ELF-1 (cell line): Measurements from ENCODE around the gene ATP4A.
A peak's percentile ranks its signal among the peaks of the same experiment; 100 is the strongest.

Source experiments
- DNase-seq: peaks from one replicate; pipeline ENCODE4 v3.0.0-alpha.2; 2016; ENCODE audit warnings: low read depth, low spot score

ATP4A gene

DNA sequence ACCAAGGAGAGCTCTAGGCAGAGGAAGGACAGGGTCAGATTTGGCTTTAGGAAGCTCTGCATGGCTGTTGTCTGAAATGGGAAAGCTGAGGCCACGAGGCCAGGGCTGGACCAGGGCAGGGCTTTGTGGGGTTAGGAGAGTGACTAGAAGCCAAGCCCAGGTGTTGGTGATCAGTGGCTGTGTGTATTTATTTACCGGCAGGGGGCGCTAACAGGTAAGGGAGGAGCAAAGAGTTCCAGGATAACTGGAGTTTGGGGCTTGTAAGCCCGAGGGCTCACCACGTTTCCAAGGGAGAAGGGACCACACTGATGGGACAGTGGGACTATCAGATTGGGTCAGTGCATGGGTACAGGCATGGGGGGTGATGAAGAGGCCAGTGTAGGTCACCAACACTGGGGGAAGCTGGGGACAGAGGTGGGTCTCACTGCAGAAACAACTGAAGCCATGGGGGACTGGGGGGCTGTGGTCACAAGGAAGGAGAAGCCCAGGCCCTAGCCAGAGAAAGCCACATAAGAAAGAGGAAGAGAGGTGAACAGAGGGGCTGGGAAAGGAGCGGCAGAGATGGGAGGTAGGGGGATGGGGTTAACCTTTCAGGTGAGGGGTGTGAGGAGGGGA, 14.2 kb downstream of the ATP4A start:
- DNase-seq: peak; percentile 82

DNA sequence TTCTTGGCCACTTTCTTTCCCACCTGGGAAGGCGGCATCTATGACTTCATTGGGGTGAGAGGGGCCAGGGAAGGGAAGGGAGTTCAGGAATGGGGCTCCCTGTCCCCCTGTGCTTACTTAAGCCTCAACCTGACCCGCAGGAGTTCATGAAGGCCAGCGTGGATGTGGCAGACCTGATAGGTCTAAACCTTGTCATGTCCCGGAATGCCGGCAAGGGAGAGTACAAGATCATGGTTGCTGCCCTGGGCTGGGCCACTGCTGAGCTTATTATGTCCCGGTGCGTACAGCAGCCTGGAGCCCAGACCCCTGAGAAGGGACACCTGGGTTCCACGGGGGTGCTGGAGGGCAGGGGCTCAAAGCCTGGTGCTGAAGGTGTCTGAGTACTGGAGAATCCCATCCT, 16.9 kb downstream of the ATP4A start:
- no peak for DNase-seq

DNA sequence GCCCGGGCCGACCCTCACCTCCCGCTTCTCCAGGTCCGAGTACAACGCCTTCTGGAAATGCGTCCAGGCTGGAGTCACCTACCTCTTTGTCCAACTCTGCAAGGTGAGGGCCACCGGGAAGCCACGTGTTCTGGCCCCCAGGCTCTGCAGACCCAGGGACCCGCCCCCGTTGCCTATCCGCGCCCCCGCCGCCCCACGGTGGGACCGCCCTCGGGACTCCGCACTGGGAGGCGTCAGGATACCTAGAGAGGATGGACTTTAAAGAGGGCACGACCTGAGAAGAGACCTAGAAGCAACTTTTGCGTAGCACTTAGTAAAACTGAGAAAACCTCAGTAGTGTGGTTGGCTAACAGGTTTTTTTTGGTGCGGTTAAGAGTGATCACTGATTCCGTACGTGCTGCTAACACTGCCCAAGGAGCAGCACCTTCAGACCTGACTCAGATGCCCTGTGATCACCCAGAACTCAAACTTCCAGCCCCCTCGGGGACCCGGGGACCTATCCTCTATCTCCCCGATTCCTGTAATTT, 17.5 kb downstream of the ATP4A start:
- DNase-seq: no peak

DNA sequence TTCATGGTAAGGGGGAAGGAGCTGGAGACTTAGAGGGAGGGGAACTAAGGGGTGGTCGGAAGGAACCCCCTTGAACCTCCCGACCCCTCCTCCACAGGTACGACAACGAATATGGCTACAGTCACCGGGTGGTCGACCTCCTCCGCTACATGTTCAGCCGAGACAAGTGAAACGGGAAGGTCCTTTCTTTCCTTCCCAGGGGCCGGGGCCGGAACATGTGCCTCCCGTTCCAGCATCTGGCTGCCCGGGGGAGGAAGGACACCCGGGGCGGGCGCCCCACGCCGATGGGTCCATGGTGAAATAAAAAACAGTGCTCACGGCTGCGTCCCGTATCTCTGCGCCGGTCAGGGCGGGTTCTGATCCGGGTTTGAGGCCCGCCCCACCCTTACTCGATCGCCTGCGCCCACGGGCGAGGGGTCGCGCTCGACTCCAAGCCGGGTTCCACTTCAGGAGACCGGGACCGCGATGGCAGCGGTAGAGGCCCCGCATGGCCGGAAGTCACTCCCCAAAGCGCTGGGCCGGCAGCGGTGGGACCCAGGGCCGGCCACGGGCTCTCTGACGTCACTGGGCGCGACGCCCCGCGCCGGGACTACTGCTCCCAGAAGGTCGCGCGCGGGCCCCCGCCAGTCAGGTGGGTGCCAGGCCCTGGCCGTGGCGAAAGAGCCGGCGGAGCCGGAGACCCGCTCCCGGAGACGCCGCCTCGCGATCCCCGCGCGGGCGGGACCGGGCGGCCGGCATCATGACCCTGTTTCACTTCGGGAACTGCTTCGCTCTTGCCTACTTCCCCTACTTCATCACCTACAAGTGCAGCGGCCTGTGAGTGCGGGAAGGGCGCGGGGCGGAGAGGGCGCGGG, 18.2 kb downstream of the ATP4A start, which contains the start of gene TMEM147:
TMEM147 (plus strand) TSS at position 626 of the 854 bp plus-strand sequence; CDS start at position 740, 114 bp downstream.
- DNase-seq: peak; percentile 92

DNA sequence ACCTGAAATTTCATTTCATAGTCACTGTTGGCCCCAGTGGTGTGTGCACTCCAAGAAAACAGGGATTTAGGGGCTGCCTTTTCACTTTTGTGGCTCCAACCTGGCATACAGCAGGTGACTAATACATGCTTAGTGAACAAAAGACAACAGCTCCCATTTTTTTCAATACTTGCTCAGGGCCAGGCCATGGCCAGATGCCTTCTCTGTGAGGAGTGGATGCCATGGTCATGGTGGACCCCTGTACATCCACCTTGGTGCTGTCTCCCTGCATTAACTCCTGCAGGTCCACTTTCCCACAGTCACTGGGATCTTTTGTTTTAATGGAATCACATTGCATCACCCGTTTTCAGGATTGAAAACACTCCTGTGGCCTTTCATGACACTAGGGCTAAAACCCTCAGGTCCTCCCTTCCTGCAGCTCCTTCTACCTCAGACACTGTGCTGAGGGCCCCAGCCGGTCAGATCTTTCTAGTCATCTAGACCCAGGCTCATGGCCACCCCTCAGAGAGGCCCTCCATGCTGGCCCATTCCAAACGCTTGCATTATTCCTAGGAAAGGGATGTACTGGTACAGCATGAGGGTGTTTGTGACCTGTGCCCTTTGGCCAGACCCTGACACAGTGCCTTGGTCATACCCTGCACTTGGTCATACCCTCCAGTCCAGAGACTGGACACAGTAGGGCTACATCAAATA, 19.2 kb downstream of the ATP4A start:
- DNase-seq: no peak

DNA sequence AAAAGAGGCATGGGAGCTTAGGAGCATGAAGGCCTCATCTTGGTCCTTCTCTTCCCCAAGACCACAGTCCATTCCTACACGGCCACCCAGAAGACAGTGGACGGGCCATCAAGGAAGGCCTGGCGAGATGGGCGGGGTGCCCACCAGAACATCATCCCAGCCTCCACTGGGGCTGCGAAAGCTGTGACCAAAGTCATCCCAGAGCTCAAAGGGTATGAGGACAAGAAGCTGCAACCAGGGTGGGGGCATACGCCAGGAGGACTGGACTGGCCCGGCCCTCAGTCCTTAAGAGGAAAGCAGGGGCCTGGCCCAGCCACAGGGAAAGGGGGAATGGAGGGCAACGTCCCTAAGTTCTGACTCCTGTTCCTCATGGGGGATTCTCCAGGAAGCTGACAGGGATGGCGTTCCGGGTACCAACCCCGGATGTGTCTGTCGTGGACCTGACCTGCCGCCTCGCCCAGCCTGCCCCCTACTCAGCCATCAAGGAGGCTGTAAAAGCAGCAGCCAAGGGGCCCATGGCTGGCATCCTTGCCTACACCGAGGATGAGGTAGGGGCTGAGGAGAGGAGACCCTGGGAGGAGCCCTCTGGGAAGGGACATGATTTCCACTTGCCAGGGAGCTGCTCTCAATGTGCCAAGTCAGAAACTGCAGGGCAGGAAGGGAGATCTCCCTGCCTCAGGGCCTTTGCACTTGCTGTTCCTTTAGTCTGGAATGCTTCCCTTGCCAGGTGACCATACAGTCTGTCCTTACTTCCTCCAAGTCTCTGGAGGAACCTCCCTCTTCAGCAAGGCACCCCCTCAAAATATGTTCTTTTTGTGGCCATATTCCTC, 20.0 kb downstream of the ATP4A start:
- no peak for DNase-seq

DNA sequence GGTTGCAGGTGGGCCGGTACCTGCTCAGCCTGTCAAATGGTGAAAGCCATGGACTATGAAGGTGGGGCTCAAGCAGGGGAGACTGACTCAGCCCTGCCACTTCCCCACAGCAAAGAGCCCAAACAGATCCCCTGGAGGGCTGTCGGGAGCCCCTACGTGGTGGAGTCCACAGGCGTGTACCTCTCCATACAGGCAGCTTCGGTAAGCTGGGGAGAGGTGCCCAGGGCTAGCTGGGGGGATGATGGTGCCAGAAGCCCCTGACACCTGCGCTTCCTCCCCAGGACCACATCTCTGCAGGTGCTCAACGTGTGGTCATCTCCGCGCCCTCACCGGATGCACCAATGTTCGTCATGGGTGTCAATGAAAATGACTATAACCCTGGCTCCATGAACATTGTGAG, 21.2 kb downstream of the ATP4A start:
- DNase-seq: no peak

DNA sequence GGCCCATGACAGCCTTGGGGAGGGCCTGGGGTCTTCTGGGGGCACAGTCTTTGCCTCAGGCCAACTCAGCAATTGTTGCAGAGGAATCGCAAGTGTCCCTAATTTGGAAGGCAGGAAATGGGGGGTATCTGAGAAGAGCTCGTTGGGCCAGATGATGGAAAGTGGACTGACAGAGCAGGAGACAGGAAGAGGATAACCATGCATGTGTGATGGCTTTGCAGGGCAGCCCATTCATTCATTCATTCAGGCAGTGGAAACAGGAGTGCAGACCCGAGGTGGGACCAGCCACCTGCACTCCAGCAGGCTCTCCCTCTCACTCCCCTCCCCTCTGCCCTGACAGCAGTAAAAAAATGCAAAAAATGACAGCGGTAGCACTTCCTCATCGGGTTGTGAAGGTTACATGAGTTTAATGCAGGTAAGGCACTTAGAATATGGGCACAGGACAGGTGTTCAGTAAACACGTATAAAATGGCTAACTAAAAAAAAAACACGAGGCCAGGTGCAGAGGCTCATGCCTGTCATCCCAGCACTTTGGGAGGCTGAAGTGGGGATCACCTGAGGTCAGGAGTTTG, 23.0 kb downstream of the ATP4A start:
- DNase-seq: no peak

DNA sequence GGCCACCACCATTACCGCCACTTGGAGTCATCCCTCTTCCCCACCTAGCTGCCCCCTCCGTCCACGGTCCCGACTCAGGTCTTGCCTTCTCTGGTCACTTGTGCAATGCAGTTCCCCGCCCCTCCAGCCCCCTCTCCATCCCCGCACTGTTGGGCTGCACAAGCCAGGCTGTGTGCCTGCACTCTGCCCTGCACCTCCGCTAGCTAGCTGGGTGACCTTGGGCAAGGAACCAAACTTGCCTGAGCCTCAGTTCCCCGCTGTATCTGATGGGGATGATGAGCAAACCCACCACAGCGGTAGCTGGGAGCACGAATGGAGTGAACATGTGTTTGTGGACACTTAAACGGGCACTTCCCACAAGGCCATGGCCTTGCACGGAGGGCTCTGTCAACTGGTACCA, 23.6 kb downstream of the ATP4A start:
- DNase-seq: no peak

DNA sequence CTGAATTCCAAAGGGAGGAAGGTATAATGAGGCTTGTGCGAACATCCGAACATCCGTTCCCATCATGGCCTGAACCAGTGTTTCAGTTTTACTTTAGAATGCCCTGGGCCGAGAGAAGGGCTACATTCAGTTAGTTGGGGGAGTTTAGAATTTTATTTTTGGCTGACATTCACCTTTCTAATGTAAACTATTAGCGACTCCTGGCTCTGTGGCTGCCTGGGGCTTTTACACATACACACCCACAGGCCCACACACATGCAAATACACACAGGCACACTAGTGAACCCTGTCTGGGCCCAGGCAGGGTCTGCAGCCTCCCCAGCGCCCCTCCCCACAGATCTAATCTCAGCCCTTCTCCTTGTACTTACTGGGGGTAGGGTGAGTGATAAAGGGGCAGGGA, 24.1 kb downstream of the ATP4A start:
- no peak for DNase-seq

DNA sequence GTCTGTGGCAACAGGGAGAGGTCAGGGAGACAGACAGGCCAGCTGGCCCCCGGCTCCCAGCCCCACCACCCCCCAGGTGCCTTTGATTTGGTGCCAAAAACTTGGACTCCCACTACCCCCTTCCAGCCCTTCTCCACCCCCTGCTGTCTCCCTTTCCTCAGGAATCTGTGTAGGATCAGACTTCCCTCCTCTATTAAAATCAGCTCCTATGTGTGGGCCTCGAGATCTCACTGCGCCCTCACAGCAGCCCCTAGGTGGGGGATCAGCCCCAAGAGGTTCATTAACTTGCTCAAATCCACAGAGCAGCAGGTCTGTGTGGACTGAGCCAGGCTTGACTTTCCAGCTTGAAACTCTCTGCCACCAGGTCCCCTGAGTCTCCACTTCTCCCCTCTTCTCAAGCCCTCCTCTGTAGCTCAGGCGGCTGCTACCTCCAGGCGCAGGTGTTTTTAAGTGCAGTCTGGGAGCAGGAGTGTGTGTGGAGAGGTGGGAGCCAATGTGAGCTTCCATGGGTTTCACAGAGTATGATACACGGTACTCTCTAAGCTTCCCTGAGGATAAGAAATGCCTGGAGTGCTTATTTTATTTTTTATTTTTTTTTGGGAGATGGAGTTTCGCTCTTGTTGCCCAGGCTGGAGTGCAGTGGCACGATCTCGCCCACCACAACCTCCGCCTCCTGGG, 28.5 kb downstream of the ATP4A start:
- DNase-seq: no peak

DNA sequence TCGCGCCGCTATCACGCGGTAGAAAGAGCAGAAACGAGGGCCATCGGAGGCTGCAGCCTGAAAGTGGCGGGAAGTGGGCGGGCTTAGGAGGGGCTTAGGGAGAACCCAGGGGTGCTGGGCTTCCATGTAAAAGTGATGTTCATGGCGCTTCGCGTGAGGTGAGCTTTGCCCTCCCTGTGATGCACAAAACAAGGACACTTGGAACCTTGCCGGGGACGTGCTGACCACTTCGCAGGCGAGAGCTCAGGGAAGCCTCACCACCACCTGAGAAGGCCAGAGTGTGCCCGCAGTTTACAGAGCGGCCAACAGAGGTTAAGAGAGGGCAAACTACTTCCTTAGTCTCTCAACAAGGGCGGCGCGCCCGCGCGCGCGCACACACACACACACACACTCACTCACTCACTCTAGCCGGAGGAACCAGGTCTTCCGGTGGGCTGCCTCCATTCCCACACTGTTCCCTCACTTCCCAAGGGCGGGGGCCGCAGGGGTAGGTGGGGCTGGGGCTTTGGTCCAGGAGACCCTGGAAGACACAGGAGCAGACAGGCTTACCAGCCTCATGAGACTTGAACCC, 29.6 kb downstream of the ATP4A start:
- DNase-seq: peak; percentile 67

DNA sequence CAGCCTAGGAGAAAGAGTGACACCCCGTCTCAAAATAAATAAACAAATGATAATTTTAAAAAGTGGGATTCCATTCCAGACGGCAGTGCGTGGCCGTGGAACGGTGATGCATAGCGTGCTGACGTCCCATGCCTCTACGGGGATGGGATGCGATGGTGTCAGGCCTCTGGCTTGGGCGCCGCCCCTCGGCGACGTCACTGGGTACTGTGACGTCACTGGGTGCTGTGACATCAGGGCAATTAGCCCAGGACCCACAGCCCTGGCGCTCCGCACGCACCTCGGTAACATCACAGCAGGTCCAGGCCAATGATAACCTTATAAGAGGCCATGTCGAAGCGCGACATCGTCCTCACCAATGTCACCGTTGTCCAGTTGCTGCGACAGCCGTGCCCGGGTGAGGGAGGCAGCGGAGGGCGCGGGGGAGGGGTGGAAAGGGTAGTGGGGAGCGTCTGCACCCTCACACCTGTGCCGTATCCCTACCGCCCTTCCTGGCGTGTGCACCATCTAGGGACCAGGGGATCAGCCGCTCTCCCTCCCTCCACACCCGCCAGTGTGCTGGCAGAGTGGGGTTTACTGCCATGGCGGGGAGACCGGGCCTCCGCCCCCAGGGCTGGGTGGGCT, 30.1 kb downstream of the ATP4A start, which contains the start of gene GAPDHS:
GAPDHS (plus strand) TSS at position 256 of the 621 bp plus-strand sequence; CDS start at position 328, 72 bp downstream.
- DNase-seq: no peak

DNA sequence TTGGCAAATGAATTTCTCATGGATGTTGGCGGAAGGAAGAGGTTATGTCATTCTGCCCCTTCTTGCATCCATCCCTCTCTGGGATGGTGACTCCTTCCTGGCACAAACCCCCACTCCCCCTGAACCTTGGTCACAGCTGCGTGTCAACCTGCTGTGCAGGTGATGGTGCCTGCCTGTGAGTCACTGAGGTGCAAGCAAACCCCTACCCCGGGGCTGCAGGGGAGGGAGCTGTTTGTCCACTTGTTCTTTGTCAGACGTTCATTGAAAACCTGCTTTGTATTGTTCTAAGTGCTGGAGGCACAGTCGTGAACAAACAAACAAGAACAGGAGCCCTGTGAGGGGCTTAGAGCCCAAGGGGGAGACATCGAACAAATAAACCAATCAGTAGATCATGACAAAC, 32.2 kb downstream of the ATP4A start:
- peak; percentile 67 for DNase-seq

DNA sequence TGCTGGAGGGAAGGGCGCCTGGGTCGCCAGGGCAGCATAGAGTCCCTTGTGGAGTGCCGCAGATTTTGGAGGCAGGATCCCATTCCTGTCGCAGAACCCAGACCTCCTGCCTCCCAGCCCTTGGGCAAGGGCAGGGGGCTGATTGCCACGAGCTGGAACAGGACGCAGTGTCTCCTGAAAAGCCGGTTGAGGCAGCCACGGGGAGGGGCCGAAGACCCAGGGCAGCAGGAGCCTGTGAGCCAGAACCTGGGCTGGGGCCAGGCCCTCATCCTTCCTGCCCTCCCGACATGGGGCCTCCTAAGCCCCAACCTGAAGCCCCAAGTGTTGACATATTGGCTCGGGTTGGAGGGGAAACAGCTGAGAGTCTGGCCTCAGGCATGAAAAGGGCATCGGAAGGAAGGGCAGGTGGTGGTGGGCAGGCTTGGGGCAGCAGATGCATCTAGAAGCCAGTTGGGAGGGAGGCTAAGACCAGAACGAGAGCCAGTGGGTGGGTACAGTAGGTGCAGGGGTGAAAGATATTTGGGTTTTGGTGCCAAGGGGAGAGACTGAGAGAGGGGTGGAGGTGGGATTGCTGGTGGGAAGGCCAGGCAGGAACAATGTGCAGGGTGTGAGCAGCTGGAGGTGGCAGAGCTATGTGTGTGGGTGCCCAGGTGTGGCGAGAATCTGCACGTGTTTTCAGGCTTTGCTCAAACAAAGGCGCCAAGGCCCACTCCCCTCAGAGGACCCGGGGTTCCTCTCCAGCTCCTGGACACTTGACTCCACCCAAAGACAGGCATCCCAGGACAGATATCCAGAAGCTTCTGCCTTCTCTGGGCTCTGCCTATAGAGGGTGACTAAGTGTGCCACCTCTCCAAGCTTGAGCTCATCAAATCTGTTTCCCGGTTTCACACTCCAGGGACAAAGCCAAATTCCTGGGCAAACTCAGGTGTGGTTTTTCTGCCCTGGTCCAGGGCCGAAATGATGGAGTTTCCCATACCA, 33.9 kb downstream of the ATP4A start:
- peak; percentile 41 for DNase-seq

DNA sequence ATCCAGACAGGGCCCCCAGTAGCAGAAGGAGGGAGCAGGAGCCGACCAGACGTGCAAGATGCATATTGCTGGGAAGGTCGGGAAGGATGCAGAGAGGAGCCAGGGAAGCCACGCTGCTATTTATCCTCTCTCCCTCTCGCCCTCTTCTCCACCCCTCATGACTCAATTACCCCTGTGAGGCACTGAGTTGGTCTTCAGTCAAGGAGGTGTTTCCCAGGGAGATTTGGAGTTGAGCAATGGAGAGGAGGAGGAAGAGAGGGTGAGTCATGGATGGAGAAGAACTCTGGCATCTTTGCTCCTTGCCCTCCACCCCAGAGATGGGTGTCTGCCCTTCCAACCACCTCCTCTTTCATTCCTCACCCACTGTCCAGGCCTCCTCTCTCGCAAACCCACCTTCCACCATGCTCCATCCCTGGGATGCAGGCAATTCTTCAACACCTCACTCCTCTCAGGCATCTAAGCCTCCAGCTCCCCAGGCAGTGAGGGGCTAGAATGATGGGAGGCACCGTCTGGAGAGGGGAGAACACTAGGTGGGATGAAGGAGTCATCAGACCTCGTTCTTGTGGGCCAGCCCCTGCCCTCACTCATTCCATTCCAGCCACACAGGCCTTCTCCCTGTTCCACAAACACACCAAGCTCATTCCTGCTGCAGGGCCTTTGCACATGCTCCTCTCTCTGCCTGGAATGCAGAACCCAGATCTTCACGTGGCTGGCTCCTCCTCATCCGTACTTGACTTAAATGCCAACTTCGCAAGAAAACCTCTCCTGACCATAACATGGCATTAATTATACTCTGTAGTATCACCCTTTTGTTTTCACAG, 35.0 kb downstream of the ATP4A start, which contains the start of gene SBSN:
SBSN (minus strand) TSS at position 94 of the 821 bp plus-strand sequence; CDS start at position 64, 30 bp downstream.
- no peak for DNase-seq

DNA sequence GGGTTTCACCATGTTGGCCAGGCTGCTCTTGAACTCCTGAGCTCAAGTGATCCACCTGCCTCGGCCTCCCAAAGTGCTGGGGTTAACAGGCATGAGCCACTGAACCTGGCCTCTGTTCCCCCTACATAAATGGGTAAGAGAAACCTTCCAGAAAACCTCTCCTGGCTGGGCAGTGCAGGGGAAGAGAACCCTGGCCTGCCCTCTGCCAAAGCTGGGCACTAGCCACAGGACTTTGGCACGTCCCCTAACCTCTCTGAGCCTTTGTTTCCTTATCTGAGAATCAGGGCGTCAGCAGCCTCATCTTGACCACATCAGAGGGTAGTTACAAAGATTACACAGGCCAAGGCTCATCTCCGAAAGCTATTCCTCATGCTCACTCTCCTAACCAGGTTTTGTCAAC, 37.6 kb downstream of the ATP4A start:
- DNase-seq: no peak
